WTC11 (cell line): Measurements from ENCODE around the gene ISG15. TPM values are rescaled to one million over a fixed set of nuclear protein-coding genes. Genes with fewer than 3 reads are reported as not detected.
A peak's percentile ranks its signal among the peaks of the same experiment; 100 is the strongest.

Source experiments
- AR ChIP-seq: fragments of 250-450 bp; sonication (Bioruptor Pico); IDR thresholded peaks from 2 replicates; pipeline ENCODE4 v1.9.0; 2021; ENCODE audit warnings: mild to moderate bottlenecking
- ATF1 ChIP-seq: sonication (generic); formaldehyde crosslinking; IDR thresholded peaks from 2 replicates; pipeline ENCODE4 v1.8.1; 2023; ENCODE audit warnings: mild to moderate bottlenecking, moderate library complexity, missing genetic modification reagents
- ATF2 ChIP-seq: sonication (generic); formaldehyde crosslinking; IDR thresholded peaks from 2 replicates; pipeline ENCODE4 v1.8.1; 2022; ENCODE audit warnings: low read depth, missing genetic modification reagents, borderline replicate concordance
- ATF6 ChIP-seq: sonication (generic); formaldehyde crosslinking; IDR thresholded peaks from 2 replicates; pipeline ENCODE4 v1.8.1; 2023; ENCODE audit warnings: mild to moderate bottlenecking, missing genetic modification reagents
- CBFB ChIP-seq: sonication (generic); formaldehyde crosslinking; IDR thresholded peaks from 2 replicates; pipeline ENCODE4 v1.8.1; 2022; ENCODE audit warnings: mild to moderate bottlenecking, low read depth, missing genetic modification reagents
- CREM ChIP-seq: sonication (generic); formaldehyde crosslinking; IDR thresholded peaks from 2 replicates; pipeline ENCODE4 v1.8.1; 2022; ENCODE audit warnings: mild to moderate bottlenecking, missing genetic modification reagents, moderate library complexity
- ETV6 ChIP-seq: sonication (generic); formaldehyde crosslinking; IDR thresholded peaks from 2 replicates; pipeline ENCODE4 v1.8.1; 2022; ENCODE audit warnings: mild to moderate bottlenecking, missing genetic modification reagents
- FOXJ3 ChIP-seq: sonication (generic); formaldehyde crosslinking; IDR thresholded peaks from 2 replicates; pipeline ENCODE4 v1.9.0; 2021; ENCODE audit warnings: missing genetic modification reagents, mild to moderate bottlenecking, borderline replicate concordance
- GABPB1 ChIP-seq: sonication (generic); formaldehyde crosslinking; IDR thresholded peaks from 2 replicates; pipeline ENCODE4 v1.8.1; 2023; ENCODE audit warnings: mild to moderate bottlenecking, missing genetic modification reagents
- GRHL2 ChIP-seq: fragments of 250-450 bp; sonication (Bioruptor Pico); IDR thresholded peaks from 2 replicates; pipeline ENCODE4 v1.8.0; 2022; ENCODE audit warnings: mild to moderate bottlenecking, moderate library complexity; ENCODE audit not compliant: insufficient replicate concordance, severe bottlenecking
- GTF2I ChIP-seq: fragments of 250-450 bp; sonication (Bioruptor Pico); conservative IDR thresholded peaks from 2 replicates; pipeline ENCODE4 v1.4.0; 2021; ENCODE audit warnings: mild to moderate bottlenecking
- IRF2 ChIP-seq: sonication (generic); formaldehyde crosslinking; IDR thresholded peaks from 2 replicates; pipeline ENCODE4 v1.8.0; 2022; ENCODE audit warnings: low read depth, missing genetic modification reagents, borderline replicate concordance
- JUN ChIP-seq: sonication (generic); formaldehyde crosslinking; IDR thresholded peaks from 2 replicates; pipeline ENCODE4 v1.8.0; 2023; ENCODE audit warnings: mild to moderate bottlenecking, missing genetic modification reagents
- KAT7 ChIP-seq: sonication (generic); formaldehyde crosslinking; IDR thresholded peaks from 2 replicates; pipeline ENCODE4 v1.8.1; 2023; ENCODE audit warnings: missing genetic modification reagents, mild to moderate bottlenecking, borderline replicate concordance
- NFATC4 ChIP-seq: fragments of 250-450 bp; sonication (Bioruptor Pico); IDR thresholded peaks from 2 replicates; pipeline ENCODE4 v1.9.0; 2021; ENCODE audit warnings: mild to moderate bottlenecking
- NFE2L1 ChIP-seq: sonication (generic); formaldehyde crosslinking; IDR thresholded peaks from 2 replicates; pipeline ENCODE4 v1.8.1; 2023; ENCODE audit warnings: missing genetic modification reagents
- RORB ChIP-seq: fragments of 250-450 bp; sonication (Bioruptor Pico); IDR thresholded peaks from 2 replicates; pipeline ENCODE4 v1.9.0; 2021; ENCODE audit warnings: mild to moderate bottlenecking
- SMAD3 ChIP-seq: sonication (generic); formaldehyde crosslinking; IDR thresholded peaks from 2 replicates; pipeline ENCODE4 v1.8.0; 2022; ENCODE audit warnings: missing genetic modification reagents, mild to moderate bottlenecking, borderline replicate concordance
- SOX15 ChIP-seq: fragments of 250-450 bp; sonication (Bioruptor Pico); IDR thresholded peaks from 2 replicates; pipeline ENCODE4 v1.9.0; 2021; ENCODE audit warnings: mild to moderate bottlenecking
- TCF7 ChIP-seq: sonication (generic); formaldehyde crosslinking; IDR thresholded peaks from 2 replicates; pipeline ENCODE4 v1.8.0; 2022; ENCODE audit warnings: mild to moderate bottlenecking, low read depth, missing genetic modification reagents, moderate library complexity
- TEAD1 ChIP-seq: sonication (generic); formaldehyde crosslinking; IDR thresholded peaks from 2 replicates; pipeline ENCODE4 v1.8.0; 2022; ENCODE audit warnings: mild to moderate bottlenecking, missing genetic modification reagents
- TP53 ChIP-seq: sonication (generic); formaldehyde crosslinking; IDR thresholded peaks from 2 replicates; pipeline ENCODE4 v1.8.1; 2023; ENCODE audit warnings: mild to moderate bottlenecking, missing genetic modification reagents
- ZNF219 ChIP-seq: sonication (generic); formaldehyde crosslinking; IDR thresholded peaks from 2 replicates; pipeline ENCODE4 v1.8.0; 2023; ENCODE audit warnings: missing genetic modification reagents, mild to moderate bottlenecking, borderline replicate concordance
- total RNA-seq: library from RNA; stranded (reverse); gene quantifications from 3 replicates; pipeline ENCODE4 v1.2.3, GENCODE V29; 2021
- TF ChIP-seq, protein P1 (sequence below): sonication (generic); formaldehyde crosslinking; IDR thresholded peaks from 2 replicates; pipeline ENCODE4 v1.8.0; 2022; ENCODE audit warnings: mild to moderate bottlenecking, missing genetic modification reagents
- TF ChIP-seq, protein P2 (sequence below): fragments of 250-450 bp; sonication (Bioruptor Pico); conservative IDR thresholded peaks from 2 replicates; pipeline ENCODE4 v1.9.0; 2021; ENCODE audit warnings: mild to moderate bottlenecking
- TF ChIP-seq, protein P3 (sequence below): sonication (generic); formaldehyde crosslinking; conservative IDR thresholded peaks from 2 replicates; pipeline ENCODE4 v1.8.1; 2023; ENCODE audit warnings: mild to moderate bottlenecking, low read depth, missing genetic modification reagents, moderate library complexity
- TF ChIP-seq, protein P4 (sequence below): sonication (generic); formaldehyde crosslinking; IDR thresholded peaks from 2 replicates; pipeline ENCODE4 v1.8.1; 2022; ENCODE audit warnings: mild to moderate bottlenecking, missing genetic modification reagents, moderate library complexity, borderline replicate concordance

Gene ISG15
- total RNA-seq, 1 experiment from 2014 or later, result 29.5 TPM

- TF ChIP-seq AR (no peak), RORB (CRISPR knock-in tag) (no peak), NFE2L1 (CRISPR knock-in tag) (no peak), KAT7 (0 out of 2 replicates have a peak, but pooled peaks have one; percentile 44), TCF7 (CRISPR knock-in tag) (no peak), CBFB (no peak), SMAD3 (CRISPR knock-in tag) (no peak), ATF1 (no peak), GRHL2 (no peak), ATF6 (CRISPR knock-in tag) (no peak), CREM (CRISPR knock-in tag) (no peak), NFATC4 (CRISPR knock-in tag) (no peak), TEAD1 (CRISPR knock-in tag) (no peak), ETV6 (no peak), TP53 (CRISPR knock-in tag) (0 out of 2 replicates have a peak, but pooled peaks have one; percentile 61), ZNF219 (CRISPR knock-in tag) (no peak), FOXJ3 (CRISPR knock-in tag) (no peak), GABPB1 (CRISPR knock-in tag) (no peak), ATF2 (CRISPR knock-in tag) (no peak), JUN (CRISPR knock-in tag) (no peak), SOX15 (CRISPR knock-in tag) (no peak), IRF2 (CRISPR knock-in tag) (no peak), GTF2I (no peak)
- TF ChIP-seq, protein P1, sequence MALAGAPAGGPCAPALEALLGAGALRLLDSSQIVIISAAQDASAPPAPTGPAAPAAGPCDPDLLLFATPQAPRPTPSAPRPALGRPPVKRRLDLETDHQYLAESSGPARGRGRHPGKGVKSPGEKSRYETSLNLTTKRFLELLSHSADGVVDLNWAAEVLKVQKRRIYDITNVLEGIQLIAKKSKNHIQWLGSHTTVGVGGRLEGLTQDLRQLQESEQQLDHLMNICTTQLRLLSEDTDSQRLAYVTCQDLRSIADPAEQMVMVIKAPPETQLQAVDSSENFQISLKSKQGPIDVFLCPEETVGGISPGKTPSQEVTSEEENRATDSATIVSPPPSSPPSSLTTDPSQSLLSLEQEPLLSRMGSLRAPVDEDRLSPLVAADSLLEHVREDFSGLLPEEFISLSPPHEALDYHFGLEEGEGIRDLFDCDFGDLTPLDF (CRISPR knock-in tag), result no peak
- TF ChIP-seq, protein P2, sequence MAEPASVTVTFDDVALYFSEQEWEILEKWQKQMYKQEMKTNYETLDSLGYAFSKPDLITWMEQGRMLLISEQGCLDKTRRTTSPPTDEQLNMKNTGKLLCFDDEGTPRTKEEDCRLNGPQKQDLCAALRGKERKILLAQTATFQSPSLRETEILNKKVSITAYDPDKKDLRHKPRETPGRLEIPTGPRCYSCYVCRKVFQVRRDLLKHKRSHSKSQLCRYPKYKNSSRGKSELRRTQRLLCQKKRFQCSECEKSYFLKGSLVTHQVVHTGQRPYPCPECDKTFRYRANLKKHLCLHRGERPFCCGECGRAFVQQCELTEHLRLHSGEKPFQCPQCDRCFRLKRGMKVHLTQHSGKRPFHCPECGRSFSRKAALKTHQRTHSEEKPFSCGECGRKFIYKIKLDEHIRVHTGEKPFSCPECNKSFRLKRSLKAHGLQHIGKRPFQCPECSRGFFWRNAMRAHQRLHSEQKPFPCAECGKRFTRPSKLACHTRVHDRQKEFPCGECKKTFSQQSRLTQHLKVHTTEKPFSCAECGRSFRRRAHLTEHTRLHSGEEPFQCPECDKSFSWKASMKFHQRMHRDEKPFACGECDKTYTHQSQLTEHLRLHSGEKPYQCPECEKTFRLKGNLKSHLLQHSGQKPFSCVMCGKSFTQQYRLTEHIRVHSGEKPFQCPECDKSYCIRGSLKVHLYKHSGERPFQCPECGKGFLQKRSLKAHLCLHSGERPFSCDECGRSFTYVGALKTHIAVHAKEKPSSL, result no peak
- TF ChIP-seq, protein P3, sequence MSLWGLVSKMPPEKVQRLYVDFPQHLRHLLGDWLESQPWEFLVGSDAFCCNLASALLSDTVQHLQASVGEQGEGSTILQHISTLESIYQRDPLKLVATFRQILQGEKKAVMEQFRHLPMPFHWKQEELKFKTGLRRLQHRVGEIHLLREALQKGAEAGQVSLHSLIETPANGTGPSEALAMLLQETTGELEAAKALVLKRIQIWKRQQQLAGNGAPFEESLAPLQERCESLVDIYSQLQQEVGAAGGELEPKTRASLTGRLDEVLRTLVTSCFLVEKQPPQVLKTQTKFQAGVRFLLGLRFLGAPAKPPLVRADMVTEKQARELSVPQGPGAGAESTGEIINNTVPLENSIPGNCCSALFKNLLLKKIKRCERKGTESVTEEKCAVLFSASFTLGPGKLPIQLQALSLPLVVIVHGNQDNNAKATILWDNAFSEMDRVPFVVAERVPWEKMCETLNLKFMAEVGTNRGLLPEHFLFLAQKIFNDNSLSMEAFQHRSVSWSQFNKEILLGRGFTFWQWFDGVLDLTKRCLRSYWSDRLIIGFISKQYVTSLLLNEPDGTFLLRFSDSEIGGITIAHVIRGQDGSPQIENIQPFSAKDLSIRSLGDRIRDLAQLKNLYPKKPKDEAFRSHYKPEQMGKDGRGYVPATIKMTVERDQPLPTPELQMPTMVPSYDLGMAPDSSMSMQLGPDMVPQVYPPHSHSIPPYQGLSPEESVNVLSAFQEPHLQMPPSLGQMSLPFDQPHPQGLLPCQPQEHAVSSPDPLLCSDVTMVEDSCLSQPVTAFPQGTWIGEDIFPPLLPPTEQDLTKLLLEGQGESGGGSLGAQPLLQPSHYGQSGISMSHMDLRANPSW (CRISPR knock-in tag), result no peak
- TF ChIP-seq, protein P4, sequence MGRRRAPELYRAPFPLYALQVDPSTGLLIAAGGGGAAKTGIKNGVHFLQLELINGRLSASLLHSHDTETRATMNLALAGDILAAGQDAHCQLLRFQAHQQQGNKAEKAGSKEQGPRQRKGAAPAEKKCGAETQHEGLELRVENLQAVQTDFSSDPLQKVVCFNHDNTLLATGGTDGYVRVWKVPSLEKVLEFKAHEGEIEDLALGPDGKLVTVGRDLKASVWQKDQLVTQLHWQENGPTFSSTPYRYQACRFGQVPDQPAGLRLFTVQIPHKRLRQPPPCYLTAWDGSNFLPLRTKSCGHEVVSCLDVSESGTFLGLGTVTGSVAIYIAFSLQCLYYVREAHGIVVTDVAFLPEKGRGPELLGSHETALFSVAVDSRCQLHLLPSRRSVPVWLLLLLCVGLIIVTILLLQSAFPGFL (CRISPR knock-in tag), result no peak
Observed at GRCh38 chr1:1020000-1020404, 6.7 kb downstream of the ISG15 start, which contains the start of gene AGRN (continued).
